Stimulated activated CD4-positive, alpha-beta T cell treated with anti-CD3 and anti-CD28 coated beads, Interleukin-4, amount 100 ng/mL, for 1 hour (primary cell): ENCODE results near the gene FAM171A2.
A peak's percentile ranks its signal among the peaks of the same experiment; 100 is the strongest.
"Not testable (repeated sequence)": the region's sequence is repeated elsewhere in the genome, so short reads cannot be mapped to it uniquely, and the experiment has no call there.

Experiments
- DNase-seq: peaks from one replicate; pipeline ENCODE4 v3.0.0-alpha.2; 2020

FAM171A2 gene

GRCh38 chr17:44363613-44364159, at the start of gene FAM171A2:
Gene FAM171A2 (minus strand): TSS chr17:44363853. CDS start chr17:44363714, 139 bp downstream.
- DNase-seq: peak; percentile 72

- no peak for DNase-seq
Observed at GRCh38 chr17:44409309-44410028, 45.8 kb upstream of the FAM171A2 start.

GRCh38 chr17:44408786-44409185, 45.1 kb upstream of the FAM171A2 start:
- DNase-seq: no peak

- no peak for DNase-seq
Observed at GRCh38 chr17:44402564-44403172, 39.0 kb upstream of the FAM171A2 start.

- DNase-seq: no peak
Observed at GRCh38 chr17:44400226-44400847, 36.7 kb upstream of the FAM171A2 start.

- no peak for DNase-seq
Observed at GRCh38 chr17:44398692-44399691, 35.3 kb upstream of the FAM171A2 start.

- DNase-seq: no peak
Observed at GRCh38 chr17:44397479-44398440, 34.1 kb upstream of the FAM171A2 start.

GRCh38 chr17:44396946-44397345, 33.3 kb upstream of the FAM171A2 start:
- no peak for DNase-seq

- DNase-seq: no peak
Observed at GRCh38 chr17:44394833-44395232, 31.2 kb upstream of the FAM171A2 start.

GRCh38 chr17:44394112-44394511, 30.5 kb upstream of the FAM171A2 start:
- DNase-seq: not testable (repeated sequence)

GRCh38 chr17:44390250-44390870, 26.7 kb upstream of the FAM171A2 start:
- DNase-seq: no peak

GRCh38 chr17:44389723-44390202, 26.1 kb upstream of the FAM171A2 start:
- no peak for DNase-seq

GRCh38 chr17:44389281-44389680, 25.6 kb upstream of the FAM171A2 start, which contains the start of gene ITGA2B:
Gene ITGA2B (minus strand): TSS chr17:44389649. CDS start chr17:44389473, 176 bp downstream.
- DNase-seq: no peak

- no peak for DNase-seq
Observed at GRCh38 chr17:44387804-44388203, 24.2 kb upstream of the FAM171A2 start.

- no peak for DNase-seq
Observed at GRCh38 chr17:44386182-44386525, 22.5 kb upstream of the FAM171A2 start.

GRCh38 chr17:44385287-44386181, 21.9 kb upstream of the FAM171A2 start:
- peak; percentile 86 for DNase-seq

GRCh38 chr17:44384823-44385286, 21.2 kb upstream of the FAM171A2 start:
- DNase-seq: no peak

GRCh38 chr17:44384281-44384822, 20.7 kb upstream of the FAM171A2 start:
- no peak for DNase-seq

- no peak for DNase-seq
Observed at GRCh38 chr17:44383861-44384260, 20.2 kb upstream of the FAM171A2 start.
